IMR-90 (cell line): Measurements from ENCODE around the gene IFT20. TPM values are rescaled to one million over a fixed set of nuclear protein-coding genes. Genes with fewer than 3 reads are reported as not detected.
A peak's percentile ranks its signal among the peaks of the same experiment; 100 is the strongest.

ENCODE experiments used
- ATAC-seq: fragments of 200-7000 bp; cut with Tn5 transposase; 2 replicates; pipeline ENCODE4 v1.9.1; 2020; ENCODE audit warnings: low read depth, mild to moderate bottlenecking, moderate library complexity
- BruUV-seq: library from RNA; stranded (reverse); fragments of 400-500 nt; replicated peaks from 2 replicates; lab custom pipeline; 2021; lab: Mats Ljungman, UMichigan
- CTCF ChIA-PET: fragments of 300-600 bp; formaldehyde crosslinking; extraction: SDS; loops from one replicate; lab custom pipeline; 2021; ENCODE audit warnings: antibody characterized with exemption; lab: Yijun Ruan, JAX
- POLR2A ChIA-PET: fragments of 300-600 bp; sonication (Branson Sonifier 250); formaldehyde crosslinking; loops from one replicate; lab custom pipeline; 2022; ENCODE audit warnings: antibody characterized with exemption; ENCODE audit not compliant: unreplicated experiment; lab: Charles Lee
- DNase-seq: peaks from one replicate; pipeline ENCODE4 v3.0.0; 2013
- H2AFZ ChIP-seq: replicated peaks from 2 replicates; pipeline ENCODE3; 2013; ENCODE audit warnings: low read length, mild to moderate bottlenecking; ENCODE audit not compliant: poor library complexity
- H2AK5ac ChIP-seq: 2 replicates; pipeline ENCODE4 v1.6.1; 2013; ENCODE audit warnings: low read depth, low read length, inconsistent platforms
- H2AK9ac ChIP-seq: replicated peaks from 2 replicates; pipeline ENCODE3; 2013; ENCODE audit warnings: mild to moderate bottlenecking, low read depth, low read length, moderate library complexity; ENCODE audit not compliant: poor library complexity
- H2BK120ac ChIP-seq: 2 replicates; pipeline ENCODE4 v1.6.1; 2013; ENCODE audit warnings: low read depth, low read length, inconsistent platforms
- H2BK15ac ChIP-seq: 3 replicates; pipeline ENCODE4 v1.6.1; 2013; ENCODE audit warnings: low read depth, low read length, inconsistent platforms
- H2BK20ac ChIP-seq: 2 replicates; pipeline ENCODE4 v1.6.1; 2013; ENCODE audit warnings: low read depth, mild to moderate bottlenecking, inconsistent platforms, low read length, moderate library complexity
- H2BK5ac ChIP-seq: 2 replicates; pipeline ENCODE4 v1.6.1; 2013; ENCODE audit warnings: mild to moderate bottlenecking, low read depth, low read length, inconsistent platforms; ENCODE audit not compliant: poor library complexity, severe bottlenecking
- H3K14ac ChIP-seq: replicated peaks from 2 replicates; pipeline ENCODE4 v1.6.1; 2013; ENCODE audit warnings: low read depth, low read length, inconsistent platforms
- H3K18ac ChIP-seq: 2 replicates; pipeline ENCODE4 v1.6.1; 2013; ENCODE audit warnings: low read depth, low read length, control low read depth
- H3K23ac ChIP-seq: 2 replicates; pipeline ENCODE4 v1.6.1; 2013; ENCODE audit warnings: low read depth, low read length, inconsistent platforms
- H3K27ac ChIP-seq: 2 replicates; pipeline ENCODE4 v1.5.1; 2013; ENCODE audit warnings: mild to moderate bottlenecking, control low read depth, low read length; ENCODE audit not compliant: insufficient read depth
- H3K27me3 ChIP-seq: 2 replicates; pipeline ENCODE4 v1.6.1; 2013; ENCODE audit warnings: low read length; ENCODE audit not compliant: control insufficient read depth, insufficient read depth
- H3K36me3 ChIP-seq: 2 replicates; pipeline ENCODE4 v1.6.1; 2013; ENCODE audit warnings: low read length, mixed read lengths; ENCODE audit not compliant: control insufficient read depth, insufficient read depth
- H3K4ac ChIP-seq: 2 replicates; pipeline ENCODE4 v1.6.1; 2013; ENCODE audit warnings: low read depth, low read length, inconsistent platforms
- H3K4me1 ChIP-seq: 2 replicates; pipeline ENCODE4 v1.6.1; 2013; ENCODE audit warnings: low read length, mixed read lengths; ENCODE audit not compliant: control insufficient read depth, insufficient read depth
- H3K4me2 ChIP-seq: 2 replicates; pipeline ENCODE4 v1.6.1; 2013; ENCODE audit warnings: low read depth, mild to moderate bottlenecking, control low read depth, low read length, moderate library complexity
- H3K4me3 ChIP-seq: 2 replicates; pipeline ENCODE4 v1.5.1; 2013; ENCODE audit warnings: low read depth, mild to moderate bottlenecking, control low read depth, low read length, moderate library complexity; ENCODE audit not compliant: insufficient read depth
- H3K56ac ChIP-seq: 2 replicates; pipeline ENCODE4 v1.6.1; 2013; ENCODE audit warnings: low read length, inconsistent platforms; ENCODE audit not compliant: insufficient read depth; ENCODE audit errors: extremely low read depth
- H3K79me1 ChIP-seq, 2 experiments: 2 replicates each; pipeline ENCODE4 v1.6.1; 2013; ENCODE audit warnings: low read length in 2 of 2, inconsistent platforms in 1 of 2, low read depth in 1 of 2
- H3K9ac ChIP-seq: 2 replicates; pipeline ENCODE4 v1.6.1; 2013; ENCODE audit warnings: low read depth, low read length, control low read depth
- H3K9me1 ChIP-seq: 2 replicates; pipeline ENCODE4 v1.6.1; 2013; ENCODE audit warnings: low read length, inconsistent platforms; ENCODE audit not compliant: insufficient read depth
- H3K9me3 ChIP-seq: 2 replicates; pipeline ENCODE4 v1.6.1; 2013; ENCODE audit warnings: low read length; ENCODE audit not compliant: control insufficient read depth, insufficient read depth
- H4K20me1 ChIP-seq: 2 replicates; pipeline ENCODE4 v1.6.1; 2013; ENCODE audit warnings: low read length, inconsistent platforms; ENCODE audit not compliant: insufficient read depth
- H4K5ac ChIP-seq: 2 replicates; pipeline ENCODE4 v1.6.1; 2013; ENCODE audit warnings: mild to moderate bottlenecking, low read depth, low read length, control low read depth
- H4K8ac ChIP-seq, 2 experiments: 2 replicates each; pipeline ENCODE4 v1.6.1; 2013; ENCODE audit warnings: low read depth in 2 of 2, low read length in 2 of 2, control low read depth in 1 of 2, inconsistent platforms in 1 of 2
- H4K91ac ChIP-seq: 2 replicates; pipeline ENCODE4 v1.6.1; 2013; ENCODE audit warnings: low read depth, low read length, inconsistent platforms; ENCODE audit not compliant: insufficient read depth
- RFX5 ChIP-seq: IDR thresholded peaks from 2 replicates; pipeline ENCODE4 v1.8.0; 2012; ENCODE audit warnings: low read depth, mild to moderate bottlenecking, low read length, moderate library complexity
- WGBS, 2 experiments: methylation state at CpG; one replicate each; pipeline versions ENCODE4 v1.1.5 to v1.1.7; 2013; ENCODE audit warnings: missing lambda C conversion rate in 2 of 2; ENCODE audit not compliant: insufficient read length in 1 of 2; ENCODE audit errors: extremely low coverage in 2 of 2; 5-methylcytosine and 5-hydroxymethylcytosine counted together
- dilution Hi-C: fragments of 300-500 bp; cut with HindIII; formaldehyde crosslinking; loops from one replicate; pipeline ENCODE4 v1.14.3; 2018; ENCODE audit warnings: low sequenced_read_pairs; ENCODE audit not compliant: unreplicated experiment
- in situ Hi-C: fragments of 300-500 bp; cut with MboI; formaldehyde crosslinking; loops from 3 replicates; pipeline ENCODE4 v1.14.3; 2019; ENCODE audit warnings: low sequenced_read_pairs, inconsistent platforms, mixed read lengths
- intact Hi-C: fragments of 100-400 bp; cut with micrococcal nuclease; formaldehyde crosslinking; loops from 2 replicates; pipeline ENCODE4 v1.10.0; 2022
- polyA plus RNA-seq, 3 experiments: library from polyadenylated mRNA; depleted of rRNA; stranded (reverse); fragments of >200 nt; gene quantifications; 2 replicates each; pipeline ENCODE4 v1.2.3, GENCODE V29; 2012; ENCODE audit warnings: low replicate concordance in 1 of 3
- total RNA-seq: library from RNA; depleted of rRNA; stranded (reverse); fragments of >200 nt; gene quantifications from 2 replicates; pipeline ENCODE4 v1.2.3, GENCODE V29; 2012

IFT20 gene
- total and polyA plus RNA-seq, 2 of the 4 experiments (the other 2 are of a cell fraction), result 25.5 to 46.3 TPM

- POLR2A ChIA-PET, result interaction anchor here (1.6 to 2.8 kb wide), 2 partner anchors 11 to 12 kb away, joined by 8 to 9 read pairs; partner anchors contain the start of genes IFT20, POLDIP2 and TNFAIP1
Observed at GRCh38 chr17:28346199-28346580, 10.9 kb upstream of the IFT20 start.

More at GRCh38 chr17:28346199-28346580, 10.9 kb upstream of the IFT20 start:
- peak overlapping the region; percentile 43; the same call in 1 of the 2 replicates for H4K91ac ChIP-seq
- TF ChIP-seq RFX5, result no peak
- WGBS, 2 experiments, result no CpG with 5 or more reads among the region's 2 CpGs
- H3K14ac ChIP-seq, result 0 out of 2 replicates have a peak overlapping the region, but pooled peaks have one; percentile 19
- no TSS peak for BruUV-seq
- H2AK5ac ChIP-seq, result no peak overlapping the region; the same call in 1 of the 2 replicates
- H3K27ac ChIP-seq, result peak overlapping the region; percentile 54
- H2BK120ac ChIP-seq, result 0 out of 2 replicates have a peak overlapping the region, but pooled peaks have one; percentile 5
- peaks cover 82% of the 10 kb centered on the region for H3K36me3 ChIP-seq
- no peak overlapping the region for H3K4me2 ChIP-seq
- CTCF ChIA-PET, result interaction anchor here (0.6 to 1.7 kb wide), 2 partner anchors 305 to 453 kb away, joined by 4 to 5 read pairs; partner anchors contain the start of gene LYRM9
- no peaks in the 10 kb centered on the region for H3K9me3 ChIP-seq
- dilution Hi-C loops (no loop called here), intact Hi-C loops (loop anchor here (2.0 kb wide), 1 partner anchor 541 kb away; no protein-coding TSS in a partner anchor), in situ Hi-C loops (loop anchor here (25.0 kb wide), 1 partner anchor 809 kb away; no protein-coding TSS in a partner anchor)
- no peak for DNase-seq
- peak overlapping the region; percentile 27; the same call in 1 of the 2 replicates for H3K9ac ChIP-seq
- no peak overlapping the region for H2BK20ac ChIP-seq
- H3K9me1 ChIP-seq, result peaks cover 12% of the 10 kb centered on the region; the same call in 1 of the 2 replicates
- H3K23ac ChIP-seq, result peak overlapping the region; percentile 66
- H3K4me3 ChIP-seq, result no peak overlapping the region
- ATAC-seq, result no peak
- H4K5ac ChIP-seq, result peak overlapping the region; percentile 35; the same call in 1 of the 2 replicates
- H2BK15ac ChIP-seq, result no peak overlapping the region; the same call in 2 of the 3 replicates
- no peak overlapping the region for H2AFZ ChIP-seq
- H2BK5ac ChIP-seq, result peak overlapping the region; percentile 79
- no peak overlapping the region for H2AK9ac ChIP-seq
- H4K20me1 ChIP-seq, result peaks cover 13% of the 10 kb centered on the region
- peak overlapping the region; percentile 39 for H3K18ac ChIP-seq
- no peaks in the 10 kb centered on the region for H3K27me3 ChIP-seq
- H3K4ac ChIP-seq, result peak overlapping the region; percentile 72
- H4K8ac ChIP-seq, result peak overlapping the region in 1 of 2 experiments; percentile 46; a peak in 2 of 4 replicates
- H3K4me1 ChIP-seq, result peaks cover 16% of the 10 kb centered on the region
- H3K79me1 ChIP-seq, result peaks cover 20 to 63% of the 10 kb centered on the region in 2 experiments
- H3K56ac ChIP-seq, result no peak overlapping the region
